SK-N-SH treated with all-trans-retinoic acid at 6 μM for 48 hours (cell line): ENCODE data around the gene SQSTM1.
"Not testable (repeated sequence)": the region's sequence is repeated elsewhere in the genome, so short reads cannot be mapped to it uniquely, and the experiment has no call there.

Experiments used
- ATAC-seq: fragments of 200-7000 bp; cut with Tn5 transposase; 3 replicates; pipeline ENCODE4 v1.9.1; 2020; ENCODE audit warnings: mild to moderate bottlenecking, moderate library complexity
- BACH2 ChIP-seq: fragments of 250-450 bp; sonication (Bioruptor Pico); IDR thresholded peaks from 2 replicates; pipeline ENCODE4 v1.9.0; 2021; ENCODE audit warnings: mild to moderate bottlenecking, borderline replicate concordance
- GLIS3 ChIP-seq: fragments of 250-450 bp; sonication (Bioruptor Pico); IDR thresholded peaks from 2 replicates; pipeline ENCODE4 v1.5.0; 2020; ENCODE audit warnings: mild to moderate bottlenecking, moderate library complexity
- PPARA ChIP-seq: fragments of 250-450 bp; sonication (Bioruptor Pico); IDR thresholded peaks from 2 replicates; pipeline ENCODE4 v1.5.0; 2020; ENCODE audit warnings: mild to moderate bottlenecking, borderline replicate concordance
- RARB ChIP-seq: fragments of 250-450 bp; sonication (Bioruptor Pico); IDR thresholded peaks from 2 replicates; pipeline ENCODE4 v1.8.0; 2021; ENCODE audit warnings: mild to moderate bottlenecking, moderate library complexity
- SNAI2 ChIP-seq: fragments of 250-450 bp; sonication (Bioruptor Pico); IDR thresholded peaks from 2 replicates; pipeline ENCODE4 v1.5.0; 2020; ENCODE audit warnings: mild to moderate bottlenecking, moderate library complexity
- TCF4 ChIP-seq: fragments of 250-450 bp; sonication (Bioruptor Pico); IDR thresholded peaks from 2 replicates; pipeline ENCODE4 v1.8.0; 2021; ENCODE audit warnings: mild to moderate bottlenecking, moderate library complexity, borderline replicate concordance
- ZC3H10 ChIP-seq: fragments of 250-450 bp; sonication (Bioruptor Pico); IDR thresholded peaks from 2 replicates; pipeline ENCODE4 v1.5.1; 2021; ENCODE audit warnings: mild to moderate bottlenecking, moderate library complexity
- ZFP3 ChIP-seq: fragments of 250-450 bp; sonication (Bioruptor Pico); IDR thresholded peaks from 2 replicates; pipeline ENCODE4 v1.5.0; 2020; ENCODE audit warnings: mild to moderate bottlenecking, moderate library complexity
- ZFP30 ChIP-seq: fragments of 450-650 bp; formaldehyde crosslinking; IDR thresholded peaks from 2 replicates; pipeline ENCODE4 v1.5.0; 2022; ENCODE audit warnings: mild to moderate bottlenecking, moderate library complexity
- ZNF70 ChIP-seq: fragments of 450-650 bp; formaldehyde crosslinking; IDR thresholded peaks from 2 replicates; pipeline ENCODE4 v1.5.0; 2020; ENCODE audit warnings: mild to moderate bottlenecking, moderate library complexity
- ZNF8 ChIP-seq: fragments of 450-650 bp; formaldehyde crosslinking; IDR thresholded peaks from 2 replicates; pipeline ENCODE4 v1.5.0; 2020; ENCODE audit warnings: mild to moderate bottlenecking, moderate library complexity
- TF ChIP-seq, protein P1 (sequence below): fragments of 250-450 bp; sonication (Bioruptor Pico); IDR thresholded peaks from 2 replicates; pipeline ENCODE4 v1.5.0; 2020; ENCODE audit warnings: mild to moderate bottlenecking, moderate library complexity
- TF ChIP-seq, protein P2 (sequence below): fragments of 250-450 bp; sonication (Bioruptor Pico); IDR thresholded peaks from 2 replicates; pipeline ENCODE4 v1.8.0; 2020; ENCODE audit warnings: mild to moderate bottlenecking, moderate library complexity, borderline replicate concordance
- TF ChIP-seq, protein P3 (sequence below): fragments of 250-450 bp; sonication (Bioruptor Pico); IDR thresholded peaks from 2 replicates; pipeline ENCODE4 v1.8.0; 2021; ENCODE audit warnings: low read depth, mild to moderate bottlenecking, moderate library complexity, borderline replicate concordance
- TF ChIP-seq, protein P4 (sequence below): fragments of 250-450 bp; sonication (Bioruptor Pico); IDR thresholded peaks from 2 replicates; pipeline ENCODE4 v1.5.1; 2020; ENCODE audit warnings: low read depth, mild to moderate bottlenecking, moderate library complexity

Gene SQSTM1

DNA sequence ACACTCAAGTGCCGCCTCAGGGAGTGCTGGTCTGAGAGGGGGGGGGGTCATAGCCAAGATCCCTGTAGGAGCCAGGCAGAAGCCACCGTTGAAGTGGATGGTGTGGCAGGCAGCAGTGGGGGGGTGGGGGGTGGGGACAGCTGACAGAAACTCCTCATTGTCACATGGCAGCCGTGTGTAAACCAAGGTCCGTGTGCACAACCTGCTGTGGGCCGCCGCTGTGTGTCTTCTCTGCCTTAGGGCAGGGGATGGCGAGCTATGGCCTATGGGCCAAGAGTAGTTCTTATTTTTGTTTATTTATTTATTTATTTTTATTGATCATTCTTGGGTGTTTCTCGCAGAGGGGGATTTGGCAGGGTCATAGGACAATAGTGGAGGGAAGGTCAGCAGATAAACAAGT, 13.4 kb downstream of the SQSTM1 start:
- no peak for ATAC-seq

DNA sequence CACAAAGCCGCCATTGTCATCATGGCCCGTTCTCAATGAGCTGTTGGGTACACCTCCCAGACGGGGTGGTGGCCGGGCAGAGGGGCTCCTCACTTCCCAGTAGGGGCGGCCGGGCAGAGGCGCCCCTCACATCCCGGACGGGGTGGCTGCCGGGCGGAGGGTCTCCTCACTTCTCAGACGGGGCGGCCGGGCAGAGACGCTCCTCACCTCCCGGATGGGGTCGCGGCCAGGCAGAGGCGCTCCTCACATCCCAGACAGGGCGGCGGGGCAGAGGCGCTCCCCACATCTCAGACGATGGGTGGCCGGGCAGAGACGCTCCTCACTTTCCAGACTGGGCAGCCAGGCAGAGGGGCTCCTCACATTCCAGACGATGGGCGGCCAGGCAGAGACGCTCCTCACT, 14.2 kb downstream of the SQSTM1 start:
- ATAC-seq = not testable (repeated sequence)

More for the DNA sequence above, 13.4 kb downstream of the SQSTM1 start:
- no peak for TF ChIP-seq ZC3H10
- TF ChIP-seq RARB (CRISPR knock-in tag) = no peak
- TF ChIP-seq, protein P1, sequence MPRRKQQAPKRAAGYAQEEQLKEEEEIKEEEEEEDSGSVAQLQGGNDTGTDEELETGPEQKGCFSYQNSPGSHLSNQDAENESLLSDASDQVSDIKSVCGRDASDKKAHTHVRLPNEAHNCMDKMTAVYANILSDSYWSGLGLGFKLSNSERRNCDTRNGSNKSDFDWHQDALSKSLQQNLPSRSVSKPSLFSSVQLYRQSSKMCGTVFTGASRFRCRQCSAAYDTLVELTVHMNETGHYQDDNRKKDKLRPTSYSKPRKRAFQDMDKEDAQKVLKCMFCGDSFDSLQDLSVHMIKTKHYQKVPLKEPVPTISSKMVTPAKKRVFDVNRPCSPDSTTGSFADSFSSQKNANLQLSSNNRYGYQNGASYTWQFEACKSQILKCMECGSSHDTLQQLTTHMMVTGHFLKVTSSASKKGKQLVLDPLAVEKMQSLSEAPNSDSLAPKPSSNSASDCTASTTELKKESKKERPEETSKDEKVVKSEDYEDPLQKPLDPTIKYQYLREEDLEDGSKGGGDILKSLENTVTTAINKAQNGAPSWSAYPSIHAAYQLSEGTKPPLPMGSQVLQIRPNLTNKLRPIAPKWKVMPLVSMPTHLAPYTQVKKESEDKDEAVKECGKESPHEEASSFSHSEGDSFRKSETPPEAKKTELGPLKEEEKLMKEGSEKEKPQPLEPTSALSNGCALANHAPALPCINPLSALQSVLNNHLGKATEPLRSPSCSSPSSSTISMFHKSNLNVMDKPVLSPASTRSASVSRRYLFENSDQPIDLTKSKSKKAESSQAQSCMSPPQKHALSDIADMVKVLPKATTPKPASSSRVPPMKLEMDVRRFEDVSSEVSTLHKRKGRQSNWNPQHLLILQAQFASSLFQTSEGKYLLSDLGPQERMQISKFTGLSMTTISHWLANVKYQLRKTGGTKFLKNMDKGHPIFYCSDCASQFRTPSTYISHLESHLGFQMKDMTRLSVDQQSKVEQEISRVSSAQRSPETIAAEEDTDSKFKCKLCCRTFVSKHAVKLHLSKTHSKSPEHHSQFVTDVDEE = no peak
- no peak for TF ChIP-seq SNAI2 (CRISPR knock-in tag)
- no peak for TF ChIP-seq GLIS3 (CRISPR knock-in tag)
- TF ChIP-seq ZNF70 (CRISPR knock-in tag) = no peak

DNA sequence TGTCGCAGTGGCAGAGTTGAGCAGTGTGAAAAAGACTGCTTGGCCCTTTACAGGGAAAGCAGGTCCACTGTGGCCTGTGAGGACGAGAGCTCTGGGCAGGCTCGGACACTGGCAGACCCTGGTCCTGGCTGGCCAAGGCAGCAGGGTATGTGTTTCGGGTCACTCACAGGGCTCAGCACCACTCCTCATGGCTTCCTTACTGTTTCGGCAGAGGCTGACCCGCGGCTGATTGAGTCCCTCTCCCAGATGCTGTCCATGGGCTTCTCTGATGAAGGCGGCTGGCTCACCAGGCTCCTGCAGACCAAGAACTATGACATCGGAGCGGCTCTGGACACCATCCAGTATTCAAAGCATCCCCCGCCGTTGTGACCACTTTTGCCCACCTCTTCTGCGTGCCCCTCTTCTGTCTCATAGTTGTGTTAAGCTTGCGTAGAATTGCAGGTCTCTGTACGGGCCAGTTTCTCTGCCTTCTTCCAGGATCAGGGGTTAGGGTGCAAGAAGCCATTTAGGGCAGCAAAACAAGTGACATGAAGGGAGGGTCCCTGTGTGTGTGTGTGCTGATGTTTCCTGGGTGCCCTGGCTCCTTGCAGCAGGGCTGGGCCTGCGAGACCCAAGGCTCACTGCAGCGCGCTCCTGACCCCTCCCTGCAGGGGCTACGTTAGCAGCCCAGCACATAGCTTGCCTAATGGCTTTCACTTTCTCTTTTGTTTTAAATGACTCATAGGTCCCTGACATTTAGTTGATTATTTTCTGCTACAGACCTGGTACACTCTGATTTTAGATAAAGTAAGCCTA, 15.7 kb downstream of the SQSTM1 start:
- TF ChIP-seq ZC3H10 = no peak
- no peak for TF ChIP-seq TCF4 (CRISPR knock-in tag)
- TF ChIP-seq ZFP30 = no peak
- TF ChIP-seq PPARA = no peak
- no peak for TF ChIP-seq SNAI2 (CRISPR knock-in tag)
- peak; percentile 4; the same call in 2 of the 3 replicates for ATAC-seq

DNA sequence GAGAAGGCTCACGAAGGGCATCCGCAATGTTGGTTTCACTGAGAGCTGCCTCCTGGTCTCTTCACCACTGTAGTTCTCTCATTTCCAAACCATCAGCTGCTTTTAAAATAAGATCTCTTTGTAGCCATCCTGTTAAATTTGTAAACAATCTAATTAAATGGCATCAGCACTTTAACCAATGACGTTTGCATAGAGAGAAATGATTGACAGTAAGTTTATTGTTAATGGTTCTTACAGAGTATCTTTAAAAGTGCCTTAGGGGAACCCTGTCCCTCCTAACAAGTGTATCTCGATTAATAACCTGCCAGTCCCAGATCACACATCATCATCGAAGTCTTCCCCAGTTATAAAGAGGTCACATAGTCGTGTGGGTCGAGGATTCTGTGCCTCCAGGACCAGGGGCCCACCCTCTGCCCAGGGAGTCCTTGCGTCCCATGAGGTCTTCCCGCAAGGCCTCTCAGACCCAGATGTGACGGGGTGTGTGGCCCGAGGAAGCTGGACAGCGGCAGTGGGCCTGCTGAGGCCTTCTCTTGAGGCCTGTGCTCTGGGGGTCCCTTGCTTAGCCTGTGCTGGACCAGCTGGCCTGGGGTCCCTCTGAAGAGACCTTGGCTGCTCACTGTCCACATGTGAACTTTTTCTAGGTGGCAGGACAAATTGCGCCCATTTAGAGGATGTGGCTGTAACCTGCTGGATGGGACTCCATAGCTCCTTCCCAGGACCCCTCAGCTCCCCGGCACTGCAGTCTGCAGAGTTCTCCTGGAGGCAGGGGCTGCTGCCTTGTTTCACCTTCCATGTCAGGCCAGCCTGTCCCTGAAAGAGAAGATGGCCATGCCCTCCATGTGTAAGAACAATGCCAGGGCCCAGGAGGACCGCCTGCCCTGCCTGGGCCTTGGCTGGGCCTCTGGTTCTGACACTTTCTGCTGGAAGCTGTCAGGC, 16.6 kb downstream of the SQSTM1 start:
- ATAC-seq = no peak
- TF ChIP-seq ZNF8 (CRISPR knock-in tag) (no peak), RARB (CRISPR knock-in tag) (peak; percentile 15; the same call in 1 of the 2 replicates)
- TF ChIP-seq, protein P2, sequence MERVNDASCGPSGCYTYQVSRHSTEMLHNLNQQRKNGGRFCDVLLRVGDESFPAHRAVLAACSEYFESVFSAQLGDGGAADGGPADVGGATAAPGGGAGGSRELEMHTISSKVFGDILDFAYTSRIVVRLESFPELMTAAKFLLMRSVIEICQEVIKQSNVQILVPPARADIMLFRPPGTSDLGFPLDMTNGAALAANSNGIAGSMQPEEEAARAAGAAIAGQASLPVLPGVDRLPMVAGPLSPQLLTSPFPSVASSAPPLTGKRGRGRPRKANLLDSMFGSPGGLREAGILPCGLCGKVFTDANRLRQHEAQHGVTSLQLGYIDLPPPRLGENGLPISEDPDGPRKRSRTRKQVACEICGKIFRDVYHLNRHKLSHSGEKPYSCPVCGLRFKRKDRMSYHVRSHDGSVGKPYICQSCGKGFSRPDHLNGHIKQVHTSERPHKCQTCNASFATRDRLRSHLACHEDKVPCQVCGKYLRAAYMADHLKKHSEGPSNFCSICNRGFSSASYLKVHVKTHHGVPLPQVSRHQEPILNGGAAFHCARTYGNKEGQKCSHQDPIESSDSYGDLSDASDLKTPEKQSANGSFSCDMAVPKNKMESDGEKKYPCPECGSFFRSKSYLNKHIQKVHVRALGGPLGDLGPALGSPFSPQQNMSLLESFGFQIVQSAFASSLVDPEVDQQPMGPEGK (CRISPR knock-in tag) = no peak
- TF ChIP-seq, all 23 proteins: peak for 1

DNA sequence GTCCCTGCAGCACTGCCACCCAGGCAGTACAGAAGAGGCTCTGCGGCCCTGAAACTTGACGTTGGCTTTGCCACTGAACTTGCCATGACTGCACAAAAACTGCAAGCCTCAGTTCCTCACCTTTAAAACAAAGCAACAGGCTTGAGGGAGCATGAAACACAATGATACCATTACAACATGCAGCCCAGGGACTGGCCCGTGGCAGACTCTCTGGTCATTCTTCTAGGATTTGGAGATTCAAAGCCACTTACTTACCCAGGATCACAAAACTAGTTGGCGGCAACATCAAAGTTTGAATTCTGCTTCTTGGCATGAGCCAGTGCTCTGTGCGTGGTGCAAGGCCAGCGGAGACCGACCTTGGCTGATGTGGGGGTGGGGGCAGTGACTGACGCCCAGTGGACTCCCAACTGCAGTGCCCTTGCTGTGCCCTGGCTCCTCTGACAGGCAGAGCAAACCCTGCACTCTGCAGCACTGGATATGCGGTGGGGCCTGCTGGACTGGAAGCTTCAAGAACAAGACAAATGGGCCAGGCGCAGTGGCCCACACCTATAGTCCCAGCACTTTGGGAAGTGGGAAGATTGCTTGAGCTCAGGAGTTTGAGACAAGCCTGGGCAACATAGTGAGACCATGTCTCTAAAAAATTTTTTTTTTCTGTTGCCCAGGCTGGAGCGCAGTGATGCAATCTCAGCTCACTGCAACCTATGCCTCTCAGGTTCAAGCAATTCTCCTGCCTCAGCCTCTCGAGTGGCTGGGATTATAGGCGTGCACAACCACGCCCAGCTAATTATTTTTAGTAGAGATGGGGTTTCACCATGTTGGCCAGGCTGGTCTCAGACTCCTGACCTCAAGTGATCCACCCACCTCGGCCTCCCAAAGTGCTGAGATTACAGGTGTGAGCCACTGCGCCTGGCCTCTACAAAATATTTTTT, 18.9 kb downstream of the SQSTM1 start:
- peak; percentile 11 for ATAC-seq
- TF ChIP-seq, protein P3, sequence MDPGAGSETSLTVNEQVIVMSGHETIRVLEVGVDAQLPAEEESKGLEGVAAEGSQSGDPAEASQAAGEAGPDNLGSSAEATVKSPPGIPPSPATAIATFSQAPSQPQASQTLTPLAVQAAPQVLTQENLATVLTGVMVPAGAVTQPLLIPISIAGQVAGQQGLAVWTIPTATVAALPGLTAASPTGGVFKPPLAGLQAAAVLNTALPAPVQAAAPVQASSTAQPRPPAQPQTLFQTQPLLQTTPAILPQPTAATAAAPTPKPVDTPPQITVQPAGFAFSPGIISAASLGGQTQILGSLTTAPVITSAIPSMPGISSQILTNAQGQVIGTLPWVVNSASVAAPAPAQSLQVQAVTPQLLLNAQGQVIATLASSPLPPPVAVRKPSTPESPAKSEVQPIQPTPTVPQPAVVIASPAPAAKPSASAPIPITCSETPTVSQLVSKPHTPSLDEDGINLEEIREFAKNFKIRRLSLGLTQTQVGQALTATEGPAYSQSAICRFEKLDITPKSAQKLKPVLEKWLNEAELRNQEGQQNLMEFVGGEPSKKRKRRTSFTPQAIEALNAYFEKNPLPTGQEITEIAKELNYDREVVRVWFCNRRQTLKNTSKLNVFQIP (CRISPR knock-in tag) = no peak
- no peak for TF ChIP-seq BACH2
- TF ChIP-seq, all 23 proteins: peak for 0

DNA sequence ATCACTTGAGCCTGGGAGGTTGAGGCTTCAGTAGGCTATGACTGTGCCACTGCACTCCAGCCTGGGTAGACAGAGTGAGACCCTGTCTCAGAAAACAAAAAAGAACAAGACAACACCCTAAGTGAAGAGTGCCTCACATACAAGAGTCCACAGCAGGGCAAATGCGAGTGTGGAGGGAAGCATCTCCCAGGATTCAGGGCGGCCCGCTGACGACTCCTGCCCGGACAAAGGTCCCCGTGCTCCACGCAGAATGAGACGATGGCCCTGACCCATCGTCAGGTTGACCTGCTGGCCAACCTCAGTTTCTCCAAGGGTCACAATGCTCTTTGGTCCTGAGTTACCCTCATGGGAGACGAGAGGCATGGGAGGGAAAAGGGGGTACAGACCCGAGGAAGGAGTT, 19.6 kb downstream of the SQSTM1 start:
- ATAC-seq = peak; percentile 4
- TF ChIP-seq PPARA (no peak), ZFP3 (no peak), BACH2 (no peak), ZNF8 (CRISPR knock-in tag) (no peak)
- TF ChIP-seq, protein P1 = no peak
- TF ChIP-seq, protein P4, sequence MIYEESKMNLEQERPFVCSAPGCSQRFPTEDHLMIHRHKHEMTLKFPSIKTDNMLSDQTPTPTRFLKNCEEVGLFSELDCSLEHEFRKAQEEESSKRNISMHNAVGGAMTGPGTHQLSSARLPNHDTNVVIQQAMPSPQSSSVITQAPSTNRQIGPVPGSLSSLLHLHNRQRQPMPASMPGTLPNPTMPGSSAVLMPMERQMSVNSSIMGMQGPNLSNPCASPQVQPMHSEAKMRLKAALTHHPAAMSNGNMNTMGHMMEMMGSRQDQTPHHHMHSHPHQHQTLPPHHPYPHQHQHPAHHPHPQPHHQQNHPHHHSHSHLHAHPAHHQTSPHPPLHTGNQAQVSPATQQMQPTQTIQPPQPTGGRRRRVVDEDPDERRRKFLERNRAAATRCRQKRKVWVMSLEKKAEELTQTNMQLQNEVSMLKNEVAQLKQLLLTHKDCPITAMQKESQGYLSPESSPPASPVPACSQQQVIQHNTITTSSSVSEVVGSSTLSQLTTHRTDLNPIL = no peak
- TF ChIP-seq, protein P2 (CRISPR knock-in tag) = no peak
